GM15510 (cell line): ENCODE results near the gene ATP1B1.
A peak's percentile ranks its signal among the peaks of the same experiment; 100 is the strongest.

Source experiments
- POLR2A ChIP-seq: IDR thresholded peaks from 3 replicates; pipeline ENCODE4 v1.6.1; 2011; ENCODE audit warnings: borderline replicate concordance; ENCODE audit not compliant: insufficient read length; ENCODE audit errors: extremely low read depth

The ATP1B1 gene

GRCh38 chr1:169106095-169106920 lies at the start of gene ATP1B1:
ATP1B1 (plus strand) TSS chr1:169106690; CDS start chr1:169106830, 140 bp downstream.
- peak; percentile 93 for TF ChIP-seq POLR2A

- no peak for TF ChIP-seq POLR2A
Observed at GRCh38 chr1:169059421-169059820, 47.1 kb upstream of the ATP1B1 start.

- TF ChIP-seq POLR2A = no peak
Observed at GRCh38 chr1:169060043-169060722, 46.3 kb upstream of the ATP1B1 start.

GRCh38 chr1:169060919-169061639 lies 45.4 kb upstream of the ATP1B1 start:
- TF ChIP-seq POLR2A = no peak

- TF ChIP-seq POLR2A = no peak
Observed at GRCh38 chr1:169062152-169062551, 44.3 kb upstream of the ATP1B1 start.

GRCh38 chr1:169064103-169064502 lies 42.4 kb upstream of the ATP1B1 start:
- no peak for TF ChIP-seq POLR2A

GRCh38 chr1:169070547-169070946 lies 35.9 kb upstream of the ATP1B1 start:
- no peak for TF ChIP-seq POLR2A

GRCh38 chr1:169070958-169071357 lies 35.5 kb upstream of the ATP1B1 start:
- no peak for TF ChIP-seq POLR2A

GRCh38 chr1:169072945-169073725 lies 33.4 kb upstream of the ATP1B1 start:
- TF ChIP-seq POLR2A = no peak

- TF ChIP-seq POLR2A = no peak
Observed at GRCh38 chr1:169078163-169078883, 28.2 kb upstream of the ATP1B1 start.

- TF ChIP-seq POLR2A = no peak
Observed at GRCh38 chr1:169081503-169082123, 24.9 kb upstream of the ATP1B1 start.

- TF ChIP-seq POLR2A = no peak
Observed at GRCh38 chr1:169085911-169086310, 20.6 kb upstream of the ATP1B1 start.
